OCI-LY7 (cell line): ENCODE measurements around the gene WDR43.

Experiments
- CTCF ChIP-seq: fragments of 200-600 bp; sonication (generic); conservative IDR thresholded peaks from 2 replicates; pipeline ENCODE4 v1.5.1; 2014; ENCODE audit warnings: mild to moderate bottlenecking, antibody characterized with exemption, low read length, moderate library complexity, mixed read lengths
- EZH2phosphoT487 ChIP-seq: fragments of 200-600 bp; sonication (generic); IDR thresholded peaks from 2 replicates; pipeline ENCODE4 v1.6.1; 2018; ENCODE audit warnings: low read depth, borderline replicate concordance, mild to moderate bottlenecking, mixed run types, antibody characterized with exemption, low read length, moderate library complexity, mixed read lengths

GRCh38 chr2:28908172-28908571 is 13.7 kb downstream of the WDR43 start:
- TF ChIP-seq CTCF: no peak
- TF ChIP-seq EZH2phosphoT487: no peak
